ENCODE measurements around the gene ZNF44.
A peak's percentile ranks its signal among the peaks of the same experiment; 100 is the strongest.
"Not testable (repeated sequence)": the region's sequence is repeated elsewhere in the genome, so short reads cannot be mapped to it uniquely, and the experiment has no call there.

The ZNF44 gene

GRCh38 chr19:12294249-12295158, at the start of gene ZNF44:
ZNF44 (minus strand) TSS chr19:12294883; CDS start chr19:12294694, 189 bp downstream.
- DNase-seq, result peak; percentile 64 to 99 (median 96)

GRCh38 chr19:12333162-12334159, 38.8 kb upstream of the ZNF44 start, which contains the start of gene ZNF563:
ZNF563 (minus strand) TSS chr19:12333633; CDS start chr19:12333482, 151 bp downstream.
- DNase-seq, result peak; percentile 63 to 99 (median 95)

GRCh38 chr19:12331211-12331941, 36.7 kb upstream of the ZNF44 start:
- DNase-seq, result no peak

GRCh38 chr19:12330340-12330739, 35.7 kb upstream of the ZNF44 start:
- no peak for DNase-seq

GRCh38 chr19:12325690-12326089, 31.0 kb upstream of the ZNF44 start:
- no peak for DNase-seq

- no peak for DNase-seq
These were observed 24.2 kb upstream of the ZNF44 start for GRCh38 chr19:12318782-12319413.

GRCh38 chr19:12314553-12314952, 19.9 kb upstream of the ZNF44 start:
- DNase-seq, result no peak

GRCh38 chr19:12308891-12309290, 14.2 kb upstream of the ZNF44 start:
- DNase-seq, result not testable (repeated sequence)

GRCh38 chr19:12295191-12295590, 508 bp upstream of the ZNF44 start:
- DNase-seq, result no peak

GRCh38 chr19:12293777-12294248, 870 bp downstream of the ZNF44 start:
- DNase-seq, result peak in 25 of 56 donors; percentile 1 to 38 (median 14)

- no peak for DNase-seq
These were observed 5.0 kb downstream of the ZNF44 start for GRCh38 chr19:12289790-12290065.

GRCh38 chr19:12287958-12288500, 6.7 kb downstream of the ZNF44 start:
- no peak for DNase-seq

GRCh38 chr19:12284631-12285030, 10.1 kb downstream of the ZNF44 start:
- no peak for DNase-seq

GRCh38 chr19:12284226-12284625, 10.5 kb downstream of the ZNF44 start:
- no peak for DNase-seq

GRCh38 chr19:12278713-12279112, 16.0 kb downstream of the ZNF44 start:
- no peak for DNase-seq

- no peak for DNase-seq
These were observed 21.4 kb downstream of the ZNF44 start for GRCh38 chr19:12272980-12273901.

GRCh38 chr19:12272386-12272785, 22.3 kb downstream of the ZNF44 start:
- DNase-seq, result no peak

- DNase-seq, result no peak
These were observed 23.8 kb downstream of the ZNF44 start for GRCh38 chr19:12270854-12271253.
